Measurements from ENCODE around the gene NACA.

DNA sequence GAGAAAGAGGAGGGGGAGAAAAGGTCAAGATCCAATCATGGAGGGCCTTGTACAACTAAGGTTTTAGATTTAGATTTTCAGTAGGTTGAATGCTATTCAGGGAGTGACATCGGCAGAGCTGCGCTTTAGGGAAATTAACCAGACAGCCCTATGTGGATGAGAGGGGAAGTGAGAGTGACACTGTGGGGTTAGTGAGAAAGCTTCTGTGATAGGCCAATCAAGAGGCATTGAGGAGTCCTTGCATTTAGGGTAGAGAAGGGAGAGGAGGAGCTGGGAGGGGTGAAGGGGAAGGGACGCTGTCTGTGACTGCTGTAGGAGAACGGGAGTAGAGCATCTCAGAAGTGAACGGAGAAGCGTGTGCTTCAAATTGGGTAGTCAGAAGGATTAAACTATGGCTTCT, 41.4 kb upstream of the NACA start:
- TF ChIP-seq CTCF (conservative IDR thresholded peaks at IDR 0.05; ENCODE audit: low read depth, low read length) (no peak), EZH2 (IDR thresholded peaks at IDR 0.05; ENCODE audit: low read length, unreplicated experiment) (no peak)

Data from PC-3 (cell line).